Stimulated activated CD8-positive, alpha-beta memory T cell treated with anti-CD3 and anti-CD28 coated beads, Interleukin-7, amount 100 ng/mL, for 48 hours (primary cell): ENCODE data around the gene PRKAR2B.
"Not testable (repeated sequence)": the region's sequence is repeated elsewhere in the genome, so short reads cannot be mapped to it uniquely, and the experiment has no call there.

Source experiments
- DNase-seq, 2 donors: peaks; one replicate each; pipeline ENCODE4 v3.0.0-alpha.2; 2020; ENCODE audit warnings: low read depth in 1 of 2; ENCODE audit errors: extremely low read depth in 1 of 2

The PRKAR2B gene

GRCh38 chr7:107115114-107115513 lies 70.6 kb downstream of the PRKAR2B start:
- no peak for DNase-seq

- DNase-seq, result no peak
Measured at GRCh38 chr7:107115762-107116540, 71.4 kb downstream of the PRKAR2B start.

- DNase-seq, result no peak
Measured at GRCh38 chr7:107118109-107118900, 73.8 kb downstream of the PRKAR2B start.

- DNase-seq, result no peak
Measured at GRCh38 chr7:107119376-107120105, 75.0 kb downstream of the PRKAR2B start.

GRCh38 chr7:107122486-107122911 lies 78.0 kb downstream of the PRKAR2B start:
- no peak for DNase-seq

GRCh38 chr7:107123392-107123791 lies 78.9 kb downstream of the PRKAR2B start:
- DNase-seq, result no peak

- no peak for DNase-seq
Measured at GRCh38 chr7:107125475-107125874, 81.0 kb downstream of the PRKAR2B start.

- no peak for DNase-seq
Measured at GRCh38 chr7:107128217-107128616, 83.7 kb downstream of the PRKAR2B start.

GRCh38 chr7:107128748-107129147 lies 84.2 kb downstream of the PRKAR2B start:
- no peak for DNase-seq

- no peak for DNase-seq
Measured at GRCh38 chr7:107130487-107131220, 86.1 kb downstream of the PRKAR2B start.

- DNase-seq, result no peak
Measured at GRCh38 chr7:107133396-107133795, 88.9 kb downstream of the PRKAR2B start.

GRCh38 chr7:107138696-107139420 lies 94.4 kb downstream of the PRKAR2B start:
- no peak for DNase-seq

GRCh38 chr7:107143875-107144274 lies 99.4 kb downstream of the PRKAR2B start:
- not testable (repeated sequence) for DNase-seq

- DNase-seq, result no peak
Measured at GRCh38 chr7:107145067-107145838, 100.7 kb downstream of the PRKAR2B start.

GRCh38 chr7:107147464-107148393 lies 103.2 kb downstream of the PRKAR2B start:
- DNase-seq, result no peak

GRCh38 chr7:107148721-107149120 lies 104.2 kb downstream of the PRKAR2B start:
- no peak for DNase-seq

- no peak for DNase-seq
Measured at GRCh38 chr7:107149863-107150262, 105.4 kb downstream of the PRKAR2B start.

GRCh38 chr7:107150375-107151073 lies 106.0 kb downstream of the PRKAR2B start:
- DNase-seq, result peak in 1 of 2 donors; percentile 34
